Mesothelial cell of epicardium (in vitro differentiated cells): ENCODE measurements around the gene SLC38A10. TPM values are rescaled to one million over a fixed set of nuclear protein-coding genes. Genes with fewer than 3 reads are reported as not detected.

Source experiments
- DNase-seq, 2 experiments: peaks; one replicate each; pipeline ENCODE4 v3.0.0; 2021; ENCODE audit warnings: low spot score in 2 of 2; ENCODE audit not compliant: unreplicated experiment in 2 of 2
- H3K27ac Mint-ChIP-seq: 2 replicates; pipeline ENCODE4 v1.8.0; 2021; ENCODE audit warnings: mixed read lengths
- H3K27me3 Mint-ChIP-seq: 2 replicates; pipeline ENCODE4 v1.8.0; 2021; ENCODE audit warnings: low read depth, mixed read lengths
- H3K36me3 Mint-ChIP-seq: 2 replicates; pipeline ENCODE4 v1.8.0; 2021; ENCODE audit warnings: mixed read lengths
- H3K4me1 Mint-ChIP-seq: 2 replicates; pipeline ENCODE4 v1.8.0; 2021; ENCODE audit warnings: mixed read lengths
- H3K4me3 Mint-ChIP-seq: 2 replicates; pipeline ENCODE4 v1.8.0; 2021; ENCODE audit warnings: mild to moderate bottlenecking, moderate library complexity, mixed read lengths
- H3K9me3 Mint-ChIP-seq: 2 replicates; pipeline ENCODE4 v1.8.0; 2021; ENCODE audit warnings: mixed read lengths
- CTCF ChIP-seq: fragments of 200-600 bp; sonication (generic); IDR thresholded peaks from one replicate; pipeline ENCODE4 v1.5.0; 2021; ENCODE audit warnings: antibody characterized with exemption; ENCODE audit not compliant: unreplicated experiment
- total RNA-seq: library from RNA; stranded (reverse); gene quantifications from 3 replicates; pipeline ENCODE4 v1.2.1, GENCODE V29; 2021

The SLC38A10 gene
- total RNA-seq, 1 donor from 2014 or later: 103 TPM

DNA sequence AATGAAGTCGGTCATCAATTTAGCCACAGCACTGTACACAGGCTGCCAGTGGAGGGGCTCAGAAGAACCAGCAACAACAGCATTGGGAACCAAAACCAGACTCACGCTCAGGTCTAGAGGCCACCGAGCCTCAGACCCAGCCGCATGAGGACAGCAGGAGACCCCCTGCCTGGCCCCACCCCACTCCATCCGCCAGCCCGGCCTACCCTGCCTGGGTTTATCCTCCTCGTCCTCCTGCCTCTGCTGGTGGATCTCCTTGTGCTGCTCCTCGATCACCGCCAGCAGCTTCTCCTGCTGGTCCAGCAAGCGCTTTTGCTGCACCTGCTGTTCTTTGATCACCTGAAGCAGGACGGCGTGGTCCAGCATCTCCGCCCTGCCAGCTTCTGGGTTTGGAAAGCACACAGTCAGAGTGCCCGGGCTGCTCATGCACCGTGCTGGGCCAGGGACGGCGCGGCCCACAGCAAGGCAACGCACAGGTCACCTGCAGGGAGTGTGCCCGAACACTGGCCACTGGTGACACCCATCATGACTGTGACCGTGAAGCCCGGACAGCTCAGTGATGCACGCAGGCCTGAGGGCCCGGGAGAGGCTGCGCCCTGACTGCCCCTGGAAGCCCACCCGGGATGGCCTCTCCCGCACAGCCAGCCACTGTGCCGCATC is 48.3 kb downstream of the SLC38A10 start:
- Mint-ChIP-seq H3K27me3 (no peaks in the 10 kb centered on the region), H3K4me3 (no peak overlapping the region), H3K27ac (no peak overlapping the region), H3K36me3 (peaks cover 2% of the 10 kb centered on the region), H3K4me1 (no peaks in the 10 kb centered on the region), H3K9me3 (no peaks in the 10 kb centered on the region)
- no peak for TF ChIP-seq CTCF
- no peak for DNase-seq

- Mint-ChIP-seq H3K27me3 (no peaks in the 10 kb centered on the region), H3K9me3 (no peaks in the 10 kb centered on the region), H3K36me3 (peaks cover 5% of the 10 kb centered on the region), H3K4me1 (no peaks in the 10 kb centered on the region), H3K4me3 (no peak overlapping the region), H3K27ac (no peak overlapping the region)
- no peak for DNase-seq
- no peak for TF ChIP-seq CTCF
Measured at GRCh38 chr17:81246343-81246670, 48.8 kb downstream of the SLC38A10 start.

GRCh38 chr17:81245665-81246342 is 49.3 kb downstream of the SLC38A10 start:
- H3K4me1 Mint-ChIP-seq: peaks cover 1% of the 10 kb centered on the region
- H3K36me3 Mint-ChIP-seq: peaks cover 5% of the 10 kb centered on the region
- H3K27ac Mint-ChIP-seq: no peak overlapping the region
- TF ChIP-seq CTCF: no peak
- DNase-seq: no peak
- no peaks in the 10 kb centered on the region for H3K9me3 Mint-ChIP-seq
- H3K27me3 Mint-ChIP-seq: no peaks in the 10 kb centered on the region
- H3K4me3 Mint-ChIP-seq: no peak overlapping the region

DNA sequence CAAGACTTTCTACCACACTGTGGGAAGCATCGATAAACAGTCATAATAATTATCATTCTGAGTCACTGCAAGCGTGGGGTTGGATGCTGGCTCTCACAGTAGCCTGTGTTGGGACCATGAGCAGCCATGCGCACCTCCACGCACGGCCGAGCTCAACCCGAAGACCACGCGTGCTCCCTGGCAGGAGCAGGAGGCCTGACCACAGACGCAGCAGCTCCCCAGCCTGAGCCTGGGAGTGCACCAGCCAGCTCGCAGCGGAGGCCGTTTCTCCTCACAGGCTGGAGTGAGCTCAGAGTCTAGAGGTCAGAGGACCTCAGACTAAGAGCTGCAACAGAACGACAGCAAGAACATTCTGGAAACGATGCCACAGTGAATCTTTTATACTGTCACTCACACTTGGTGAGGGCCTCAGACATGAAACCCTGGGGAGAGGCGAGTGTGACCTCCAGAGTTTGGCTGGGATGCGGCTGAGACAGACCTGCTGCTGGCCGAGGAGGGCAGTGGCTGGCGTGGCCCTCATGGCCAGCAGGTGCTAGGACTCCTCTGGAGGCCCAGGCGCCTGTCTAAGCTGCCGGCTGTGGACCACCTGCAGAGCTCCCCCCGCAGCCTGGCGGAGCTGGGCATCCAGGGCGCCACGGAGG is 50.0 kb downstream of the SLC38A10 start:
- no peak for TF ChIP-seq CTCF
- Mint-ChIP-seq H3K4me1 (peaks cover 5% of the 10 kb centered on the region), H3K27me3 (no peaks in the 10 kb centered on the region), H3K9me3 (no peaks in the 10 kb centered on the region), H3K4me3 (no peak overlapping the region), H3K27ac (no peak overlapping the region), H3K36me3 (peaks cover 5% of the 10 kb centered on the region)
- no peak for DNase-seq

DNA sequence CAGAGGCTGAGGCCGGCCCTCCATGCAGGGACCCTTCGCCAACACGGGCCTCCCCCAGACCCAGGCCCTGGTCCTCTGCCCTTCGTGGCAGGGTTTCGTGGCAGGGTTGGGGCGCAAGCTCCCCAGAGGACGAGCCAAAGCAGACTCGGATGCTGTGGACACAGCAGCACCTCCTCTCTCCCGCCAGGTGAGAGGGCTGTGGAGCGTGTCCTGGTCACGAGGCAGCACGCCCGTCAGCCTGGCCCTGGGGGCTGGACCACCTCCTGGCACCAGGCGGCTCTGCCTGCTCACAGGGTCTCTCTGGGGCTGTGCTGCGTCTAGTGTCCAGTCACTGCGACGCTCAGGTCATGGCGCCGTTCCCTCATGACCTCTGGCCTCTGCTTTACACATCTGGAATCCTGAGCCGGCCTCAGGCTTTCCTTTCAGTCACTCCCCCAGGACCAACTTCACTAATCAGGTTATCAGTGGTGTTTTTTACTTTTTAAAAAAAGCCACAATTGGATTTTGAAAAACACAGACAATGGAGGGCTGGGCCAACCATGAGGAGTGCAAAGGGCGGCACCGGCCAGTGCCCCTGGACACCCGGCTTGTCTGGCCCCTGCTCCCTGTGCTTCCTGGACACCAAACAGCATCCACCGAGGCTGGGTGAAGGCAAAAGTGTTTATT is 50.6 kb downstream of the SLC38A10 start:
- Mint-ChIP-seq H3K27ac (no peak overlapping the region), H3K27me3 (no peaks in the 10 kb centered on the region), H3K4me1 (peaks cover 10% of the 10 kb centered on the region), H3K9me3 (no peaks in the 10 kb centered on the region), H3K4me3 (no peak overlapping the region), H3K36me3 (peaks cover 3% of the 10 kb centered on the region)
- TF ChIP-seq CTCF: no peak
- DNase-seq: no peak
